ENCODE data around the gene EMC8.

EMC8 gene

GRCh38 chr16:85762970-85763369 is 36.4 kb downstream of the EMC8 start:
- Histone ChIP-seq H2BK120ac (ENCODE audit: insufficient read depth, low read length, poor library complexity) (no peak overlapping the region), H3K79me2 (ENCODE audit: control insufficient read depth, insufficient read depth, low read length, poor library complexity) (no peaks in the 10 kb centered on the region), H4K12ac (ENCODE audit: low read depth, low read length) (no peak overlapping the region), H3K4me2 (ENCODE audit: low read length) (no peak overlapping the region), H3K9ac (ENCODE audit: low read length) (no peak overlapping the region), H3K27ac (ENCODE audit: low read depth, low read length) (no peak overlapping the region), H3K9me3 (ENCODE audit: insufficient read depth, low read depth, low read length) (no peaks in the 10 kb centered on the region), H3K36me3 (ENCODE audit: control insufficient read depth in 1 of 2, insufficient read depth in 2 of 2, low read length in 2 of 2) (no peaks in the 10 kb centered on the region), H4K91ac (ENCODE audit: low read depth, low read length) (no peak overlapping the region), H2BK5ac (ENCODE audit: low read depth, low read length, poor library complexity) (no peak overlapping the region), H3K23ac (ENCODE audit: low read length) (no peak overlapping the region), H3K14ac (ENCODE audit: low read length) (no peak overlapping the region), H2AFZ (ENCODE audit: insufficient read depth, low read length, poor library complexity) (no peak overlapping the region), H2BK12ac (ENCODE audit: low read length) (no peak overlapping the region), H3K27me3 (ENCODE audit: insufficient read depth, low read length) (no peaks in the 10 kb centered on the region), H2AK5ac (ENCODE audit: low read length) (no peak overlapping the region), H3K4ac (ENCODE audit: low read depth, low read length) (no peak overlapping the region), H3K4me3 (ENCODE audit: low read depth, low read length) (no peak overlapping the region), H4K8ac (ENCODE audit: low read depth, low read length) (no peak overlapping the region), H3K79me1 (ENCODE audit: low read length) (no peaks in the 10 kb centered on the region), H3K18ac (ENCODE audit: low read length) (no peak overlapping the region), H3K4me1 (ENCODE audit: control insufficient read depth in 1 of 2, insufficient read depth in 2 of 2, low read length in 2 of 2) (no peaks in the 10 kb centered on the region)
- no peak for DNase-seq
- WGBS (ENCODE audit: extremely low coverage, insufficient coverage, insufficient read length), result no CpG with 5 or more reads among the region's 12 CpGs

GRCh38 chr16:85761861-85762260 is 37.5 kb downstream of the EMC8 start:
- Histone ChIP-seq H3K4ac (ENCODE audit: low read depth, low read length) (no peak overlapping the region), H3K79me1 (ENCODE audit: low read length) (no peaks in the 10 kb centered on the region), H3K27me3 (ENCODE audit: insufficient read depth, low read length) (no peaks in the 10 kb centered on the region), H3K36me3 (ENCODE audit: control insufficient read depth in 1 of 2, insufficient read depth in 2 of 2, low read length in 2 of 2) (no peaks in the 10 kb centered on the region), H2AK5ac (ENCODE audit: low read length) (no peak overlapping the region), H2BK5ac (ENCODE audit: low read depth, low read length, poor library complexity) (no peak overlapping the region), H3K79me2 (ENCODE audit: control insufficient read depth, insufficient read depth, low read length, poor library complexity) (no peaks in the 10 kb centered on the region), H2AFZ (ENCODE audit: insufficient read depth, low read length, poor library complexity) (no peak overlapping the region), H3K27ac (ENCODE audit: low read depth, low read length) (no peak overlapping the region), H3K18ac (ENCODE audit: low read length) (no peak overlapping the region), H3K9ac (ENCODE audit: low read length) (no peak overlapping the region), H3K4me2 (ENCODE audit: low read length) (no peak overlapping the region), H3K4me3 (ENCODE audit: low read depth, low read length) (no peak overlapping the region), H4K12ac (ENCODE audit: low read depth, low read length) (no peak overlapping the region), H3K14ac (ENCODE audit: low read length) (no peak overlapping the region), H2BK120ac (ENCODE audit: insufficient read depth, low read length, poor library complexity) (no peak overlapping the region), H4K8ac (ENCODE audit: low read depth, low read length) (no peak overlapping the region), H3K9me3 (ENCODE audit: insufficient read depth, low read depth, low read length) (no peaks in the 10 kb centered on the region), H3K4me1 (ENCODE audit: control insufficient read depth in 1 of 2, insufficient read depth in 2 of 2, low read length in 2 of 2) (no peaks in the 10 kb centered on the region), H2BK12ac (ENCODE audit: low read length) (no peak overlapping the region), H3K23ac (ENCODE audit: low read length) (no peak overlapping the region), H4K91ac (ENCODE audit: low read depth, low read length) (no peak overlapping the region)
- no peak for DNase-seq
- 100% methylated on average over 2 of the region's 6 CpGs for WGBS (ENCODE audit: extremely low coverage, insufficient coverage, insufficient read length)

GRCh38 chr16:85759631-85760419 is 39.5 kb downstream of the EMC8 start:
- WGBS (ENCODE audit: extremely low coverage, insufficient coverage, insufficient read length), result no CpG with 5 or more reads among the region's 20 CpGs
- Histone ChIP-seq H3K18ac (ENCODE audit: low read length) (no peak overlapping the region), H3K4me2 (ENCODE audit: low read length) (no peak overlapping the region), H3K79me1 (ENCODE audit: low read length) (no peaks in the 10 kb centered on the region), H3K27me3 (ENCODE audit: insufficient read depth, low read length) (no peaks in the 10 kb centered on the region), H3K9ac (ENCODE audit: low read length) (no peak overlapping the region), H3K4me3 (ENCODE audit: low read depth, low read length) (no peak overlapping the region), H3K14ac (ENCODE audit: low read length) (no peak overlapping the region), H2AFZ (ENCODE audit: insufficient read depth, low read length, poor library complexity) (no peak overlapping the region), H3K9me3 (ENCODE audit: insufficient read depth, low read depth, low read length) (no peaks in the 10 kb centered on the region), H4K8ac (ENCODE audit: low read depth, low read length) (no peak overlapping the region), H2BK12ac (ENCODE audit: low read length) (no peak overlapping the region), H2AK5ac (ENCODE audit: low read length) (no peak overlapping the region), H3K36me3 (ENCODE audit: control insufficient read depth in 1 of 2, insufficient read depth in 2 of 2, low read length in 2 of 2) (no peaks in the 10 kb centered on the region), H4K12ac (ENCODE audit: low read depth, low read length) (no peak overlapping the region), H3K79me2 (ENCODE audit: control insufficient read depth, insufficient read depth, low read length, poor library complexity) (no peaks in the 10 kb centered on the region), H3K27ac (ENCODE audit: low read depth, low read length) (no peak overlapping the region), H3K4me1 (ENCODE audit: control insufficient read depth in 1 of 2, insufficient read depth in 2 of 2, low read length in 2 of 2) (no peaks in the 10 kb centered on the region), H2BK5ac (ENCODE audit: low read depth, low read length, poor library complexity) (no peak overlapping the region), H4K91ac (ENCODE audit: low read depth, low read length) (no peak overlapping the region), H2BK120ac (ENCODE audit: insufficient read depth, low read length, poor library complexity) (no peak overlapping the region), H3K23ac (ENCODE audit: low read length) (no peak overlapping the region), H3K4ac (ENCODE audit: low read depth, low read length) (no peak overlapping the region)
- peak in 1 of 2 donors; percentile 43 for DNase-seq

- H3K4me2 ChIP-seq (ENCODE audit: low read length), result no peak overlapping the region
- no peak overlapping the region for H3K4ac ChIP-seq (ENCODE audit: low read depth, low read length)
- H4K91ac ChIP-seq (ENCODE audit: low read depth, low read length), result no peak overlapping the region
- no peak overlapping the region for H2BK120ac ChIP-seq (ENCODE audit: insufficient read depth, low read length, poor library complexity)
- no peaks in the 10 kb centered on the region for H3K4me1 ChIP-seq (ENCODE audit: control insufficient read depth in 1 of 2, insufficient read depth in 2 of 2, low read length in 2 of 2)
- H3K9me3 ChIP-seq (ENCODE audit: insufficient read depth, low read depth, low read length), result no peaks in the 10 kb centered on the region
- no peaks in the 10 kb centered on the region for H3K36me3 ChIP-seq (ENCODE audit: control insufficient read depth in 1 of 2, insufficient read depth in 2 of 2, low read length in 2 of 2)
- no peaks in the 10 kb centered on the region for H3K27me3 ChIP-seq (ENCODE audit: insufficient read depth, low read length)
- no CpG with 5 or more reads among the region's 16 CpGs for WGBS (ENCODE audit: extremely low coverage, insufficient coverage, insufficient read length)
- H3K4me3 ChIP-seq (ENCODE audit: low read depth, low read length), result no peak overlapping the region
- no peak overlapping the region for H3K27ac ChIP-seq (ENCODE audit: low read depth, low read length)
- DNase-seq, result no peak
- H3K79me1 ChIP-seq (ENCODE audit: low read length), result no peaks in the 10 kb centered on the region
- no peak overlapping the region for H3K14ac ChIP-seq (ENCODE audit: low read length)
- H4K8ac ChIP-seq (ENCODE audit: low read depth, low read length), result no peak overlapping the region
- H2BK5ac ChIP-seq (ENCODE audit: low read depth, low read length, poor library complexity), result no peak overlapping the region
- H3K9ac ChIP-seq (ENCODE audit: low read length), result no peak overlapping the region
- no peak overlapping the region for H3K18ac ChIP-seq (ENCODE audit: low read length)
- H4K12ac ChIP-seq (ENCODE audit: low read depth, low read length), result no peak overlapping the region
- no peak overlapping the region for H2AFZ ChIP-seq (ENCODE audit: insufficient read depth, low read length, poor library complexity)
- H3K23ac ChIP-seq (ENCODE audit: low read length), result no peak overlapping the region
- H2BK12ac ChIP-seq (ENCODE audit: low read length), result no peak overlapping the region
- no peak overlapping the region for H2AK5ac ChIP-seq (ENCODE audit: low read length)
- no peaks in the 10 kb centered on the region for H3K79me2 ChIP-seq (ENCODE audit: control insufficient read depth, insufficient read depth, low read length, poor library complexity)
Measured at GRCh38 chr16:85759136-85759535, 40.2 kb downstream of the EMC8 start.

Measured in trophoblast cell (in vitro differentiated cells and primary cell).